Measurements from ENCODE around the gene BRD3OS.

GRCh38 chr9:134030821-134031470, 5.7 kb downstream of the BRD3OS start:
- TF ChIP-seq, protein P1, sequence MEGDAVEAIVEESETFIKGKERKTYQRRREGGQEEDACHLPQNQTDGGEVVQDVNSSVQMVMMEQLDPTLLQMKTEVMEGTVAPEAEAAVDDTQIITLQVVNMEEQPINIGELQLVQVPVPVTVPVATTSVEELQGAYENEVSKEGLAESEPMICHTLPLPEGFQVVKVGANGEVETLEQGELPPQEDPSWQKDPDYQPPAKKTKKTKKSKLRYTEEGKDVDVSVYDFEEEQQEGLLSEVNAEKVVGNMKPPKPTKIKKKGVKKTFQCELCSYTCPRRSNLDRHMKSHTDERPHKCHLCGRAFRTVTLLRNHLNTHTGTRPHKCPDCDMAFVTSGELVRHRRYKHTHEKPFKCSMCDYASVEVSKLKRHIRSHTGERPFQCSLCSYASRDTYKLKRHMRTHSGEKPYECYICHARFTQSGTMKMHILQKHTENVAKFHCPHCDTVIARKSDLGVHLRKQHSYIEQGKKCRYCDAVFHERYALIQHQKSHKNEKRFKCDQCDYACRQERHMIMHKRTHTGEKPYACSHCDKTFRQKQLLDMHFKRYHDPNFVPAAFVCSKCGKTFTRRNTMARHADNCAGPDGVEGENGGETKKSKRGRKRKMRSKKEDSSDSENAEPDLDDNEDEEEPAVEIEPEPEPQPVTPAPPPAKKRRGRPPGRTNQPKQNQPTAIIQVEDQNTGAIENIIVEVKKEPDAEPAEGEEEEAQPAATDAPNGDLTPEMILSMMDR (conservative IDR thresholded peaks at IDR 0.05; ENCODE audit: low read length) = no peak
- TF ChIP-seq EZH2phosphoT487 (IDR thresholded peaks at IDR 0.05; ENCODE audit: borderline replicate concordance, low read depth, low read length) = no peak

Data from OCI-LY7 (cell line).